Ascending aorta (tissue), 2 donors: ENCODE results near the gene MOCS1. TPM values are rescaled to one million over a fixed set of nuclear protein-coding genes. Genes with fewer than 3 reads are reported as not detected.

Experiments
- DNase-seq, 2 donors: peaks; one replicate each; pipeline ENCODE4 v3.0.0-alpha.2; 2019; ENCODE audit warnings: low spot score in 2 of 2
- H3K27ac ChIP-seq, 2 donors: fragments of 200-600 bp; sonication (generic); one replicate each; pipeline ENCODE4 v1.5.1; 2016 to 2017; ENCODE audit warnings: mild to moderate bottlenecking in 1 of 2
- H3K27me3 ChIP-seq: fragments of 200-600 bp; sonication (generic); one replicate; pipeline ENCODE4 v1.5.1; 2017
- H3K36me3 ChIP-seq, 2 donors: fragments of 200-600 bp; sonication (generic); one replicate each; pipeline ENCODE4 v1.5.1; 2016
- H3K4me1 ChIP-seq, 2 donors: fragments of 200-600 bp; sonication (generic); one replicate each; pipeline ENCODE4 v1.5.1; 2016 to 2017; ENCODE audit warnings: mild to moderate bottlenecking in 1 of 2
- H3K4me3 ChIP-seq, 2 donors: fragments of 200-600 bp; sonication (generic); one replicate each; pipeline ENCODE4 v1.5.1; 2016 to 2017; ENCODE audit warnings: mild to moderate bottlenecking in 1 of 2
- H3K9me3 ChIP-seq, 2 donors: fragments of 200-600 bp; sonication (generic); one replicate each; pipeline ENCODE4 v1.5.1; 2016
- intact Hi-C: fragments of 100-400 bp; cut with DNase I; formaldehyde crosslinking; loops from one replicate; pipeline ENCODE4 v1.15.1; 2023
- total RNA-seq: library from RNA; depleted of rRNA; stranded (reverse); fragments of >200 nt; gene quantifications from one replicate; pipeline ENCODE4 v1.1.0, GENCODE V29; 2016
- TF ChIP-seq, protein P1 (sequence below), 3 experiments: fragments of 200-600 bp in 2 of 3; fragments of 450-650 bp in 1 of 3; sonication (generic) in 2 of 3; IDR thresholded peaks; one replicate each; pipeline ENCODE4 v1.5.1; 2016 to 2019; ENCODE audit warnings: antibody characterized with exemption in 3 of 3, mild to moderate bottlenecking in 1 of 3, moderate library complexity in 1 of 3

Gene MOCS1
- total RNA-seq, 1 donor from 2014 or later: 45.4 TPM

DNA sequence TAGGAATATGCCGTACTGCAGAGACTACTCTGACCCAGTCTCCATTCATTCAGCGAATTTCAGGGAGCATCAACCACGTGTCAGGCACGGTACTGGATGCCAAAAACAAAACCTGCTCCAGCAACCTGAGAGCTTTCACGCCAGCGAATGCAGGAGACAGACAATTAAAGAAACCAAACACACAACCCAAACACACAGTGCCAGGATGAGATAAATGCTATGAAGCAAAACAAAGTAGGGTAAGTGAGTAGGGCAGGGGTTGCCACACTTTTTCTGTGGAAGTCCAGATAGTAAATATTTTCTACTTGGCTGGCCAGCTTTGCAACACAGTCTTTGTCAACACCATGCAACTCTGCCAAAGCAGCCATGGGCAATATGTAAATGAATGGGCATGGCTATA lies 10.0 kb downstream of the MOCS1 start:
- no peak for DNase-seq
- H3K4me1 ChIP-seq: peaks cover 0 to 32% of the 10 kb centered on the region in 2 donors
- peaks cover 42 to 50% of the 10 kb centered on the region in 2 donors for H3K36me3 ChIP-seq
- no peaks in the 10 kb centered on the region for H3K27me3 ChIP-seq
- no peak overlapping the region for H3K27ac ChIP-seq
- no peaks in the 10 kb centered on the region for H3K9me3 ChIP-seq
- H3K4me3 ChIP-seq: no peak overlapping the region
- TF ChIP-seq, protein P1, sequence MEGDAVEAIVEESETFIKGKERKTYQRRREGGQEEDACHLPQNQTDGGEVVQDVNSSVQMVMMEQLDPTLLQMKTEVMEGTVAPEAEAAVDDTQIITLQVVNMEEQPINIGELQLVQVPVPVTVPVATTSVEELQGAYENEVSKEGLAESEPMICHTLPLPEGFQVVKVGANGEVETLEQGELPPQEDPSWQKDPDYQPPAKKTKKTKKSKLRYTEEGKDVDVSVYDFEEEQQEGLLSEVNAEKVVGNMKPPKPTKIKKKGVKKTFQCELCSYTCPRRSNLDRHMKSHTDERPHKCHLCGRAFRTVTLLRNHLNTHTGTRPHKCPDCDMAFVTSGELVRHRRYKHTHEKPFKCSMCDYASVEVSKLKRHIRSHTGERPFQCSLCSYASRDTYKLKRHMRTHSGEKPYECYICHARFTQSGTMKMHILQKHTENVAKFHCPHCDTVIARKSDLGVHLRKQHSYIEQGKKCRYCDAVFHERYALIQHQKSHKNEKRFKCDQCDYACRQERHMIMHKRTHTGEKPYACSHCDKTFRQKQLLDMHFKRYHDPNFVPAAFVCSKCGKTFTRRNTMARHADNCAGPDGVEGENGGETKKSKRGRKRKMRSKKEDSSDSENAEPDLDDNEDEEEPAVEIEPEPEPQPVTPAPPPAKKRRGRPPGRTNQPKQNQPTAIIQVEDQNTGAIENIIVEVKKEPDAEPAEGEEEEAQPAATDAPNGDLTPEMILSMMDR (IDR thresholded peaks at IDR 0.05): no peak
- intact Hi-C loops: no loop called here

DNA sequence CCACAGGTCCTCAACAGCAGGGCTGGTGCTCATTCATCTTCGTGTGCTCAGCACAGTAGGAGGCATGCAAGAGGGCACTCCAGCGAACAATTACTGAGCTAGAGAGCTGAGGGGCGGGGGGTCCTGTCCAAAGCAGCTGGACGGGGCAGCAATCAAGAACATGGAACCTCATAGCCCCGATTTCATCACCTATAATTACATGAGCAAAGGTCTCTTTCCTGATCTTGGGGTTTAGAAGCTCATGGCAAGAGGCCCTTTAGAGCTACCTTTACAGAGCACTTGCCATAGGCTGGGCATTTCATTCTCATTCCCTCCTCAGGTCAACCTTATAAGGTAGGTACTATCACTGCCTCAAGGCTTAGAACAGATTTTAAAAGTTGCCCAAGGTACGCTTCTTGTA lies 10.4 kb downstream of the MOCS1 start:
- no peak for DNase-seq
- Histone ChIP-seq H3K4me3 (no peak overlapping the region), H3K9me3 (no peaks in the 10 kb centered on the region), H3K27ac (peak overlapping the region in 1 of 2 donors; percentile 40), H3K4me1 (peaks cover 0 to 28% of the 10 kb centered on the region in 2 donors), H3K36me3 (peaks cover 42 to 50% of the 10 kb centered on the region in 2 donors), H3K27me3 (no peaks in the 10 kb centered on the region)
- TF ChIP-seq, protein P1 (IDR thresholded peaks at IDR 0.05): no peak
- intact Hi-C loops: no loop called here

DNA sequence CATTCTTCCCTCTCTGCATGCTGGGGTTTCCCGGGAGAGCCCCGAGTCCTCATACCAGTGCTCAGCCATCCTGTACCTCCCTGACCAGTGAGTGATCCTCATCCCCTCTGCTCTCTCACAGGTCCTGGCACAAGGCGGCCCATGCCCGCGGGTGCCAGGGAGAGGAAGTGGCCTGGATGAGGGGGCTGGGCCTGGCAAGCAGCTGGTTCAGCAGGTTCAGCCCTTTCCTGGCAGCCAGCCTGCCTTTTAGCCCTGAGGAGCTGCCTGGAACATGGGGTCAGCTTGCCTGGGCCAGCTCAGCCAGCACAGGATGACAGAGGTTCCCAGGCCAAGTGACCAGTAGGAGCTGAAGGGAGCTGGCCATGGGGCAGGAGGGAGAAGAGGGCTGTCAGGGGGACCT lies 10.9 kb downstream of the MOCS1 start:
- intact Hi-C loops: no loop called here
- H3K4me1 ChIP-seq: peaks cover 0 to 27% of the 10 kb centered on the region in 2 donors
- peaks cover 42 to 51% of the 10 kb centered on the region in 2 donors for H3K36me3 ChIP-seq
- peak in 1 of 2 donors; percentile 79 for DNase-seq
- no peak overlapping the region for H3K4me3 ChIP-seq
- TF ChIP-seq, protein P1 (IDR thresholded peaks at IDR 0.05): no peak
- H3K27me3 ChIP-seq: no peaks in the 10 kb centered on the region
- H3K9me3 ChIP-seq: no peaks in the 10 kb centered on the region
- H3K27ac ChIP-seq: peak overlapping the region in 1 of 2 donors; percentile 40

DNA sequence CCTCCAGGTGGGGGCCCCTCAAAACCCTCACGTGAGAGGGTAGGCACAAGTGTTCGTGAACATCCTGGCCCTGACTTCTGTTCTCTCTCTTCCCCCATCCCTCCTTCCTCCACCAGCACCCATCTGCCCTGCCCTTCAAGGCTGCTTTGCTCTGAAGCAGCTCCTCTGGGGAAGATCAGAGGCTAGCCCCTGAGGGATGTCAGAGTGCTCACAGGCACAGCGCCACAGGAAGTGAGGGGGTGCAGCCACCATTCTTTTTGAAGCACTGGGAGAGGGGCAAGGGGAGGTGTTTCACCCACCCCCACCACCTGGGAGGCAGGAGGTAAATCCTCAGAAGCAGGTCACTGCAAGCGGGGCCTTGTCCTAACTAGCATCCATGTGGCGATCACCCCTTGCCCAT lies 11.4 kb downstream of the MOCS1 start:
- Histone ChIP-seq H3K4me1 (peaks cover 0 to 21% of the 10 kb centered on the region in 2 donors), H3K27ac (no peak overlapping the region), H3K9me3 (no peaks in the 10 kb centered on the region), H3K36me3 (peaks cover 42 to 56% of the 10 kb centered on the region in 2 donors), H3K4me3 (no peak overlapping the region), H3K27me3 (no peaks in the 10 kb centered on the region)
- intact Hi-C loops: no loop called here
- TF ChIP-seq, protein P1 (IDR thresholded peaks at IDR 0.05): no peak
- DNase-seq: peak in 1 of 2 donors; percentile 53

DNA sequence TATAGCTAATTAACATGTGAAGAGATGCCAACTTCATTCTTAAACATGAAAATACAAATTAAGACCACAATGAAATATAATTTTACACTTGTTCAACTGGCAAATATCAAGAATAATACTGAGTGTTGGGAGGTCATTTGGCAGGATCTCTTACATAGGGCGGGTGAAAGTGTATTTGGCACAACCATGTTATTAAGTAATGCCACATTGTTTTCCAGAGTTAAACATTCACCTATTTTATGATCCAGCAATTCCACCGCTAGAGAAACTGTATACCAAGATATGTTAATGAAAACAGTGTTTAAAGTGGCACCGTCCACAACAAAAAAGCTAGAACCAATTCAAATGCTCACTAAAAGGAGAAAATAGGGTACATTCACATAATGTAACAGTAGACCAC lies 14.1 kb downstream of the MOCS1 start:
- DNase-seq: no peak
- peaks cover 0 to 9% of the 10 kb centered on the region in 2 donors for H3K4me1 ChIP-seq

More for the DNA sequence above, 14.1 kb downstream of the MOCS1 start:
- Histone ChIP-seq H3K36me3 (peaks cover 51 to 69% of the 10 kb centered on the region in 2 donors), H3K27me3 (no peaks in the 10 kb centered on the region), H3K4me3 (no peak overlapping the region), H3K27ac (no peak overlapping the region), H3K9me3 (no peaks in the 10 kb centered on the region)
- TF ChIP-seq, protein P1 (IDR thresholded peaks at IDR 0.05): no peak
- intact Hi-C loops: no loop called here
